Ishikawa (cell line): ENCODE measurements around the gene C18orf32.

Experiments used
- EGR1 ChIP-seq: IDR thresholded peaks from 2 replicates; pipeline ENCODE4 v1.6.1; 2012
- TAF1 ChIP-seq: IDR thresholded peaks from 2 replicates; pipeline ENCODE4 v1.6.1; 2012; ENCODE audit warnings: low read depth, mild to moderate bottlenecking
- YY1 ChIP-seq: IDR thresholded peaks from 2 replicates; pipeline ENCODE4 v1.6.1; 2012; ENCODE audit warnings: low read depth

GRCh38 chr18:49514577-49514976 lies 27.5 kb upstream of the C18orf32 start:
- TF ChIP-seq TAF1, result no peak
- no peak for TF ChIP-seq YY1
- no peak for TF ChIP-seq EGR1
